ENCODE results near the gene CNTN6.

CNTN6 gene

GRCh38 chr3:1172644-1173043 is 79.8 kb downstream of the CNTN6 start:
- H2BK12ac ChIP-seq (ENCODE audit: low read length), result no peak overlapping the region

GRCh38 chr3:1179146-1179545 is 86.3 kb downstream of the CNTN6 start:
- Histone ChIP-seq H2AFZ (ENCODE audit: low read length) (no peak overlapping the region), H2AK5ac (ENCODE audit: low read depth, low read length) (no peak overlapping the region), H3K9ac (ENCODE audit: low read depth, low read length, poor library complexity) (no peak overlapping the region), H4K91ac (ENCODE audit: low read depth, low read length, poor library complexity) (no peak overlapping the region), H3K14ac (ENCODE audit: low read length) (no peak overlapping the region), H2BK120ac (ENCODE audit: low read depth, low read length) (no peak overlapping the region), H3K4ac (ENCODE audit: low read length) (no peak overlapping the region), H3K36me3 (replicated peaks in 1 of 2; ENCODE audit: control insufficient read depth in 2 of 2, insufficient read depth in 2 of 2, low read length in 2 of 2) (no peaks in the 10 kb centered on the region), H3K18ac (ENCODE audit: low read length) (no peak overlapping the region), H3K4me2 (ENCODE audit: insufficient read depth, low read length, poor library complexity, severe bottlenecking) (no peak overlapping the region), H2BK5ac (ENCODE audit: low read length) (no peak overlapping the region), H3K27ac (replicated peaks; ENCODE audit: low read length) (no peak overlapping the region), H2BK12ac (ENCODE audit: low read length) (no peak overlapping the region), H3K79me1 (ENCODE audit: low read depth, low read length) (no peaks in the 10 kb centered on the region), H3K27me3 (ENCODE audit: control insufficient read depth in 3 of 3, insufficient read depth in 3 of 3, low read depth in 1 of 3, low read length in 3 of 3) (no peaks in the 10 kb centered on the region), H3K4me3 (ENCODE audit: low read length in 2 of 2) (no peak overlapping the region), H3K9me3 (replicated peaks in 1 of 2; ENCODE audit: control insufficient read depth in 2 of 2, insufficient read depth in 1 of 2, low read depth in 1 of 2, low read length in 2 of 2) (no peaks in the 10 kb centered on the region), H3K23ac (ENCODE audit: low read depth, low read length, poor library complexity) (no peak overlapping the region), H2BK15ac (ENCODE audit: low read length) (no peak overlapping the region), H4K8ac (ENCODE audit: low read depth, low read length) (no peak overlapping the region), H3K4me1 (ENCODE audit: control insufficient read depth in 2 of 2, insufficient read depth in 1 of 2, low read depth in 1 of 2, low read length in 2 of 2) (no peaks in the 10 kb centered on the region)
- DNase-seq (ENCODE audit: low spot score), result no peak
- no CpG with 5 or more reads among the region's 6 CpGs for WGBS, 2 donors (ENCODE audit: extremely low coverage in 2 of 2, insufficient read length in 2 of 2, insufficient replicate concordance in 1 of 2)

More at GRCh38 chr3:1172644-1173043, 79.8 kb downstream of the CNTN6 start:
- Histone ChIP-seq H3K9ac (ENCODE audit: low read depth, low read length, poor library complexity) (no peak overlapping the region), H3K4me3 (ENCODE audit: low read length in 2 of 2) (no peak overlapping the region), H2AK5ac (ENCODE audit: low read depth, low read length) (no peak overlapping the region), H3K27ac (replicated peaks; ENCODE audit: low read length) (no peak overlapping the region), H2AFZ (ENCODE audit: low read length) (no peak overlapping the region), H2BK5ac (ENCODE audit: low read length) (no peak overlapping the region), H2BK120ac (ENCODE audit: low read depth, low read length) (no peak overlapping the region), H4K91ac (ENCODE audit: low read depth, low read length, poor library complexity) (no peak overlapping the region), H3K79me1 (ENCODE audit: low read depth, low read length) (no peaks in the 10 kb centered on the region), H4K8ac (ENCODE audit: low read depth, low read length) (no peak overlapping the region), H2BK15ac (ENCODE audit: low read length) (no peak overlapping the region), H3K9me3 (replicated peaks in 1 of 2; ENCODE audit: control insufficient read depth in 2 of 2, insufficient read depth in 1 of 2, low read depth in 1 of 2, low read length in 2 of 2) (no peaks in the 10 kb centered on the region), H3K4ac (ENCODE audit: low read length) (no peak overlapping the region), H3K4me2 (ENCODE audit: insufficient read depth, low read length, poor library complexity, severe bottlenecking) (no peak overlapping the region), H3K27me3 (ENCODE audit: control insufficient read depth in 3 of 3, insufficient read depth in 3 of 3, low read depth in 1 of 3, low read length in 3 of 3) (no peaks in the 10 kb centered on the region), H3K4me1 (ENCODE audit: control insufficient read depth in 2 of 2, insufficient read depth in 1 of 2, low read depth in 1 of 2, low read length in 2 of 2) (no peaks in the 10 kb centered on the region), H3K14ac (ENCODE audit: low read length) (no peak overlapping the region), H3K23ac (ENCODE audit: low read depth, low read length, poor library complexity) (no peak overlapping the region), H3K18ac (ENCODE audit: low read length) (no peak overlapping the region), H3K36me3 (replicated peaks in 1 of 2; ENCODE audit: control insufficient read depth in 2 of 2, insufficient read depth in 2 of 2, low read length in 2 of 2) (no peaks in the 10 kb centered on the region)
- DNase-seq (ENCODE audit: low spot score), result no peak
- WGBS, 2 donors (ENCODE audit: extremely low coverage in 2 of 2, insufficient read length in 2 of 2, insufficient replicate concordance in 1 of 2), result no CpG with 5 or more reads among the region's 2 CpGs

DNA sequence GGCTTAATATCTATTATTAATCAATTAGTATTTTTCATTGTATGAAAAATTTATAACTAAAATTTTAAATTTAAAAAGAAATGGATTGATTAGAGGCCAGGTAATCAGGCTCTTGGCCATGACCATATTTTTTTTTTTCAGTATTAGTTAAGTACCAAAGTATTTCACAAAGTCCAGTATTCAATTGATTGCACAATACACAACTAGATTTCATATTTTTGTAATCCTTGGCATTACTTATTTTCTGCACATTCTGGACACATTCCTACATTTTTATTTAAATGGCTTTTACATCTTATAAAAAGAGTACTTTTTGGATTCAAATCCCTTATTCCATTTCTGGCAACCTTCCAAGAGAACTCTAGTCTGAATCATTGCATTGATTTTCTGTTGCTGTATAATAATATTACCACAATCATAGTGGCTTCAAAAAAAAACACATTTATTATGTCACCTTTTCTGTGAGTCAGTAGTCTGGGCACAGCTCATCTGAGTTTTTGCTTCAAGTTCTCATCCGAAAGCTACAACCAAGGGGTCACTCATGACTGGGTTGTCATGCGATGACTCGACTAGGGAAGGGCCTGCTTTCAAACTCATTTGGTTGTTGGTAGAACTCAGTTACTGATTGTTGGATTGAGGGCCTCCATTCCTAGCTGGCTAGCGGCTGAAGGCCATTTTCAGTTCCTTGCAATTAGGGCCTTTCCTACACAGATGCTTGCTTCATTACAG is 90.7 kb downstream of the CNTN6 start:
- peaks cover 0 to 2% of the 10 kb centered on the region in 2 donors for H3K4me1 ChIP-seq (ENCODE audit: control insufficient read depth in 2 of 2, insufficient read depth in 1 of 2, low read depth in 1 of 2, low read length in 2 of 2)
- DNase-seq (ENCODE audit: low spot score), result no peak
- H2BK120ac ChIP-seq (ENCODE audit: low read depth, low read length), result no peak overlapping the region
- no peak overlapping the region for H3K14ac ChIP-seq (ENCODE audit: low read length)
- no peaks in the 10 kb centered on the region for H3K36me3 ChIP-seq (replicated peaks in 1 of 2; ENCODE audit: control insufficient read depth in 2 of 2, insufficient read depth in 2 of 2, low read length in 2 of 2)
- no peaks in the 10 kb centered on the region for H3K9me3 ChIP-seq (replicated peaks in 1 of 2; ENCODE audit: control insufficient read depth in 2 of 2, insufficient read depth in 1 of 2, low read depth in 1 of 2, low read length in 2 of 2)
- no peak overlapping the region for H2AFZ ChIP-seq (ENCODE audit: low read length)
- WGBS, 2 donors (ENCODE audit: extremely low coverage in 2 of 2, insufficient read length in 2 of 2, insufficient replicate concordance in 1 of 2), result no CpG with 5 or more reads among the region's 4 CpGs
- no peak overlapping the region for H3K4me2 ChIP-seq (ENCODE audit: insufficient read depth, low read length, poor library complexity, severe bottlenecking)
- H3K23ac ChIP-seq (ENCODE audit: low read depth, low read length, poor library complexity), result no peak overlapping the region
- no peaks in the 10 kb centered on the region for H3K79me1 ChIP-seq (ENCODE audit: low read depth, low read length)
- H2BK15ac ChIP-seq (ENCODE audit: low read length), result no peak overlapping the region
- H3K4me3 ChIP-seq (ENCODE audit: low read length in 2 of 2), result no peak overlapping the region
- H3K18ac ChIP-seq (ENCODE audit: low read length), result no peak overlapping the region
- no peak overlapping the region for H2BK12ac ChIP-seq (ENCODE audit: low read length)
- no peak overlapping the region for H3K4ac ChIP-seq (ENCODE audit: low read length)
- H3K9ac ChIP-seq (ENCODE audit: low read depth, low read length, poor library complexity), result no peak overlapping the region
- no peak overlapping the region for H4K8ac ChIP-seq (ENCODE audit: low read depth, low read length)
- H2AK5ac ChIP-seq (ENCODE audit: low read depth, low read length), result no peak overlapping the region
- H4K91ac ChIP-seq (ENCODE audit: low read depth, low read length, poor library complexity), result no peak overlapping the region
- no peak overlapping the region for H3K27ac ChIP-seq (replicated peaks; ENCODE audit: low read length)
- no peaks in the 10 kb centered on the region for H3K27me3 ChIP-seq (ENCODE audit: control insufficient read depth in 3 of 3, insufficient read depth in 3 of 3, low read depth in 1 of 3, low read length in 3 of 3)
- H2BK5ac ChIP-seq (ENCODE audit: low read length), result no peak overlapping the region

- Histone ChIP-seq H3K9me3 (replicated peaks in 1 of 2; ENCODE audit: control insufficient read depth in 2 of 2, insufficient read depth in 1 of 2, low read depth in 1 of 2, low read length in 2 of 2) (no peaks in the 10 kb centered on the region), H3K27ac (replicated peaks; ENCODE audit: low read length) (no peak overlapping the region), H2BK15ac (ENCODE audit: low read length) (no peak overlapping the region), H3K4me2 (ENCODE audit: insufficient read depth, low read length, poor library complexity, severe bottlenecking) (no peak overlapping the region), H2BK12ac (ENCODE audit: low read length) (no peak overlapping the region), H3K18ac (ENCODE audit: low read length) (no peak overlapping the region), H2BK5ac (ENCODE audit: low read length) (no peak overlapping the region), H3K23ac (ENCODE audit: low read depth, low read length, poor library complexity) (no peak overlapping the region), H3K9ac (ENCODE audit: low read depth, low read length, poor library complexity) (no peak overlapping the region), H3K79me1 (ENCODE audit: low read depth, low read length) (no peaks in the 10 kb centered on the region), H3K36me3 (replicated peaks in 1 of 2; ENCODE audit: control insufficient read depth in 2 of 2, insufficient read depth in 2 of 2, low read length in 2 of 2) (no peaks in the 10 kb centered on the region), H2BK120ac (ENCODE audit: low read depth, low read length) (no peak overlapping the region), H3K4me1 (ENCODE audit: control insufficient read depth in 2 of 2, insufficient read depth in 1 of 2, low read depth in 1 of 2, low read length in 2 of 2) (peaks cover 0 to 4% of the 10 kb centered on the region in 2 donors), H3K14ac (ENCODE audit: low read length) (no peak overlapping the region), H3K4ac (ENCODE audit: low read length) (no peak overlapping the region), H2AK5ac (ENCODE audit: low read depth, low read length) (no peak overlapping the region), H4K91ac (ENCODE audit: low read depth, low read length, poor library complexity) (no peak overlapping the region), H3K4me3 (ENCODE audit: low read length in 2 of 2) (no peak overlapping the region), H4K8ac (ENCODE audit: low read depth, low read length) (no peak overlapping the region), H3K27me3 (ENCODE audit: control insufficient read depth in 3 of 3, insufficient read depth in 3 of 3, low read depth in 1 of 3, low read length in 3 of 3) (no peaks in the 10 kb centered on the region), H2AFZ (ENCODE audit: low read length) (no peak overlapping the region)
- no CpG with 5 or more reads among the region's 3 CpGs for WGBS, 2 donors (ENCODE audit: extremely low coverage in 2 of 2, insufficient read length in 2 of 2, insufficient replicate concordance in 1 of 2)
- DNase-seq (ENCODE audit: low spot score), result no peak
Observed at GRCh38 chr3:1190569-1190968, 97.7 kb downstream of the CNTN6 start.
